Subcutaneous abdominal adipose tissue (tissue), 5 donors: ENCODE data around the gene LSMEM2.

ENCODE experiments used
- H3K27ac ChIP-seq: one replicate; pipeline ENCODE4 v1.7.0; 2013; ENCODE audit warnings: low read depth, mild to moderate bottlenecking, inconsistent platforms, low read length, moderate library complexity
- H3K27me3 ChIP-seq, 5 donors: one replicate each; pipeline ENCODE4 v1.7.0; 2013; ENCODE audit warnings: low read length in 5 of 5, inconsistent platforms in 1 of 5; ENCODE audit not compliant: control insufficient read depth in 5 of 5, insufficient read depth in 4 of 5
- H3K36me3 ChIP-seq, 5 donors: one replicate each; pipeline ENCODE4 v1.7.0; 2013; ENCODE audit warnings: low read length in 5 of 5; ENCODE audit not compliant: control insufficient read depth in 5 of 5, insufficient read depth in 5 of 5
- H3K4me1 ChIP-seq, 5 donors: one replicate each; pipeline ENCODE4 v1.7.0; 2013; ENCODE audit warnings: low read length in 5 of 5, mild to moderate bottlenecking in 3 of 5, moderate library complexity in 1 of 5; ENCODE audit not compliant: control insufficient read depth in 5 of 5, insufficient read depth in 5 of 5
- H3K4me3 ChIP-seq, 5 donors: one replicate each; pipeline ENCODE4 v1.7.0; 2013; ENCODE audit warnings: low read length in 5 of 5, low read depth in 1 of 5
- H3K9ac ChIP-seq, 5 donors: one replicate each; pipeline ENCODE4 v1.7.0; 2013; ENCODE audit warnings: low read length in 5 of 5, mild to moderate bottlenecking in 4 of 5, moderate library complexity in 3 of 5
- H3K9me3 ChIP-seq, 5 donors: one replicate each; pipeline ENCODE4 v1.7.0; 2013; ENCODE audit warnings: low read length in 5 of 5; ENCODE audit not compliant: control insufficient read depth in 5 of 5
- donor health status: healthy.
- donor health status: healthy.
- donor health status: healthy.
- donor health status: healthy.
- donor health status: healthy.

Gene LSMEM2

DNA sequence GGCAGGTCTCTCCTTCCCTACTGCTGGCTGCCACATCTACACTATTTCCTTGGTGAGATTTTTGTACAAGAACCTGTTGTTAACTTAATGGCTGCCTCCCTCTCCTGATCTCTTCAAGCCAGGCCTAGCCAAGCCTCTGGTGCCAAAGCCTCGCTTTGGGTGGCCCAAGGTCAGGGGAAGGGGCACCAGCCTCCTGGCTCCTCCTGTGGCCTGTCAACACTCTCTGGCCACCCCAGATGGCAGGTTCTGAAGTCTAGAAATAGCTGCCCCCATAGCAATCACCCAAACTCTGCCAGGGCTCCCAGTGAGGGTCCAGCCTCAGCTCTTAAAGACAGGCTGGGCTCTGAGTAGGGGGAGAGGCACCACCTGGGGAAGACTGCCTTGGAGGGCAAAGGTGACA lies 8.4 kb downstream of the LSMEM2 start:
- no peaks in the 10 kb centered on the region for H3K27me3 ChIP-seq
- H3K9ac ChIP-seq = no peak overlapping the region
- H3K36me3 ChIP-seq = peaks cover 0 to 42% (median 41%) of the 10 kb centered on the region in 5 donors
- peaks cover 2 to 16% (median 14%) of the 10 kb centered on the region in 5 donors for H3K4me1 ChIP-seq
- H3K9me3 ChIP-seq = no peaks in the 10 kb centered on the region
- H3K4me3 ChIP-seq = no peak overlapping the region
- H3K27ac ChIP-seq = no peak overlapping the region

DNA sequence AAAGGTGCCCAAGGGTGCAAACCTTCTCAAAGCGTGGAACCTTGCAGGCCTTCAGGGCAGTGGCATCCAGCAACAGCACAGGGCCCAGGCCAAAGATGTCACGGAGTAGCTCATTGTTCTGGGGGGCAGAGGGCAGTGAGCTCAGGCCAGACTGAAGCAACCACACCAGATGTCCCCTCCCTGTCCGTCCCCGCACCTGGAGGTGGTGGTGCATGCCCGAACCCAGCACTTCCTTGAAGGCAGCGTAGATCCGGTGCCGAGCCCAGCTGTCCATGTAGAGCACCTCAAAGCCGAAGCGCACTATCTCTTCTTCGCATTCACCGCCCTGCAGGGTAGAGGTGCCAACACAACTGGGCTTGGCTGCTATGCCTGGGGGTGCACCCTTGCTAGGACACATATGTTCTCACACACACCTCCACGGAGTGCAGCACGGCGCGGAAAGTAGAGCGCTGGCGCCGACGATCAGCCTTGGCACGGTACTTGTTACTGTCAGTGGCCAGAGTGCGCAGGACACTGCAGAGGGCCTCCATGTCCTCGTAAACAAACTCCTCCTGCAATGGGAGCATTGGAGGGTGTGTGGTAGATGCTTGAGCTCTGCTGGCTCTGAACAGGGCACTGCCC lies 9.6 kb downstream of the LSMEM2 start:
- peaks cover 0 to 42% (median 41%) of the 10 kb centered on the region in 5 donors for H3K36me3 ChIP-seq
- peaks cover 6 to 26% (median 25%) of the 10 kb centered on the region in 5 donors for H3K4me1 ChIP-seq
- no peak overlapping the region for H3K4me3 ChIP-seq
- H3K27ac ChIP-seq = no peak overlapping the region
- H3K27me3 ChIP-seq = no peaks in the 10 kb centered on the region
- H3K9me3 ChIP-seq = no peaks in the 10 kb centered on the region
- no peak overlapping the region for H3K9ac ChIP-seq

DNA sequence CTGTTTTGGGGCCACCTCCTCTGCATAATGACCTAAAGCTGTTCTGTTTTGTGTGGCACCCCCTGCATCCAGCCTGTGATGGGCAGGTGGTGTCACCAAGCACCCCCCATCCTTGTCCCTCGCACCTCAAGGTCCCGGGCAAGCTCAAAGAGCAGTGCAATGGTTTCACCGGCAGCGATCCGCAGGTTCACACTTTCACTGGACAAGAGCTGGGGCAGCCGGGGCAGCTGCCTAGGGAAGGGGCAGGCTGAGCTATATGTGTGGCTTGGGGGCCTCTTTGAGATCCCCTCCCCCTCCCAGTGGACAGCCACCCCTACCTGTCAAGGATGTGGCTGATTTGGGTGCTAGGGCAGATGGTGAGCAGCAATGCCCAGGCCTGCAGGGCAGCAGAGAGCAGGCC lies 10.2 kb downstream of the LSMEM2 start:
- no peaks in the 10 kb centered on the region for H3K27me3 ChIP-seq

DNA sequence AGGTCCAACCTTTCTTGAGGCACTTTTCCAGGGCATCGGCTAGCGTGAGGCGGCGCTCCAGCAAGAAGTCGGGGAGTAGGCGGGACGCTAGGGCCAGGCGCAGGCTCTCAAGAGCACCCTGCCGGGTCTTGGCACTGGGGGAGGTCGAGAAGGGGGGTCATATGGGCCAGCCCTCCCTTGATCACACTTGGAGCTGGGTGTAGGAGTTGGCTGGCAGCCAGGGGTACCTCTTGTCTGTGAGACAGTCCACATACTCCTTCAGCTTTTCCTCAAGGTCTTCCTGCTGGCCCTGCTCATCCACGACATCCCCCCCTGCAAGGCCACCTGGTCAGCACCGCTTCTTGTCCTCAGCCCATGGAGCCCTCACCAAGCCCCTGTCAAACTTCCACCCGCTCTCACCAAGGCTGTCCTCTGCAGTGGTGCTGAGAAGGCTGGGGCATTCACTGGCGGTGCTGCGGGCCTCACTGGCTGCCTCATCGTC lies 11.3 kb downstream of the LSMEM2 start:
- Histone ChIP-seq H3K9ac (no peak overlapping the region), H3K27ac (no peak overlapping the region), H3K4me1 (peaks cover 6 to 31% (median 26%) of the 10 kb centered on the region in 5 donors), H3K4me3 (no peak overlapping the region), H3K36me3 (peaks cover 0 to 42% (median 41%) of the 10 kb centered on the region in 5 donors), H3K9me3 (no peaks in the 10 kb centered on the region), H3K27me3 (no peaks in the 10 kb centered on the region)

More for the DNA sequence above, 10.2 kb downstream of the LSMEM2 start:
- Histone ChIP-seq H3K9me3 (no peaks in the 10 kb centered on the region), H3K27ac (no peak overlapping the region), H3K36me3 (peaks cover 0 to 42% (median 41%) of the 10 kb centered on the region in 5 donors), H3K4me1 (peaks cover 6 to 31% (median 26%) of the 10 kb centered on the region in 5 donors), H3K9ac (no peak overlapping the region), H3K4me3 (no peak overlapping the region)

DNA sequence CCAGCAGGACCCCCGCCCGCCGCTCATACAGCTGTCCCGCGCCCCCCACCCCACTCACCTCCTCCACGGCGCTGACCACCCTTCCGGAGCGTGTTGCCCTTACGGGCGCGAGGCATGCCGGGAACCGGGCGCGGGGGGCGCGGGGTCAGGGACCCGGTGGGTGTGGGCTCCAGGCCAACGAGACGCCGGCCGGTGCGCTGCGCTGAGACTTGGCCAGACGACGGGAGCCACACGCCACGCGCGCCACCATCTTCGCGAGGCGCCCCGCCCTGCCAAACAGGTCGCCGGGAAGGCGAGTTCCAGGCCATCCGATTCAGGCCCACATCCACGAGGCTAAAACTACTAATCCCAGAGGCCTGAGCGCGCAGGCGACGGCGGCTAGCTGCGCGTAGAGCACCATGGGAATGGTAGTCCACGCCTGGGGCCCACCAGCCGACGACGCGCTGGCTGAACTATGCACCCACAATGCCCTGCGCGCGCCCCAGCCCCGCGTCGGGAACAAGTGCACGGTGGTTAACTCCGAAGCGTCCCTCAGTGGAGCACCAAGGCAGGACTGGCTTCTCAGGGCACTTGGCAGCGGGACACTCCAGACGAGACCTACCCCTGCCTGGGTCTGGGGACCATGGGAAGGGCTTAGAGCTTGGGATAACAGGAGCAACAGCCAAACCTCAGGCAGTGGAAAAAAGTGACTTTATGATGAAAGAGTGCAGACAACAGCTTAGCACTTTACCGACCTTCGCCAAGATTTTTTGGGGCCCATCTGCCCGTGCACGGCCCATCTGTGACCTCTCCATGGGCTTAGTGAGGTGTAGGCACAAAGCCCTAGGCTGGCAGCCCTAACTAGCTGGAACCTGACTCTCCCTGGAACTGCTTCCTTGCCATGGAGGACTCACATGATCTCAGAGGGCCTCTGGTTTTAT lies 13.5 kb downstream of the LSMEM2 start, which contains the start of gene IFRD2:
Gene IFRD2 (minus strand): TSS at position 271 of the 920 bp plus-strand sequence. CDS start 155 bp downstream, at position 116.
- H3K4me3 ChIP-seq = peak within 1 kb of the TSS; percentile 80 to 91 (median 83)
- H3K9ac ChIP-seq = peak within 1 kb of the TSS; percentile 75 to 93 (median 81)
- no peaks in the 10 kb centered on the region for H3K27me3 ChIP-seq
- H3K4me1 ChIP-seq = peaks cover 6 to 31% (median 26%) of the 10 kb centered on the region in 5 donors
- H3K9me3 ChIP-seq = no peaks in the 10 kb centered on the region
- peaks cover 0 to 38% (median 35%) of the 10 kb centered on the region in 5 donors for H3K36me3 ChIP-seq
- peak within 1 kb of the TSS; percentile 91 for H3K27ac ChIP-seq

DNA sequence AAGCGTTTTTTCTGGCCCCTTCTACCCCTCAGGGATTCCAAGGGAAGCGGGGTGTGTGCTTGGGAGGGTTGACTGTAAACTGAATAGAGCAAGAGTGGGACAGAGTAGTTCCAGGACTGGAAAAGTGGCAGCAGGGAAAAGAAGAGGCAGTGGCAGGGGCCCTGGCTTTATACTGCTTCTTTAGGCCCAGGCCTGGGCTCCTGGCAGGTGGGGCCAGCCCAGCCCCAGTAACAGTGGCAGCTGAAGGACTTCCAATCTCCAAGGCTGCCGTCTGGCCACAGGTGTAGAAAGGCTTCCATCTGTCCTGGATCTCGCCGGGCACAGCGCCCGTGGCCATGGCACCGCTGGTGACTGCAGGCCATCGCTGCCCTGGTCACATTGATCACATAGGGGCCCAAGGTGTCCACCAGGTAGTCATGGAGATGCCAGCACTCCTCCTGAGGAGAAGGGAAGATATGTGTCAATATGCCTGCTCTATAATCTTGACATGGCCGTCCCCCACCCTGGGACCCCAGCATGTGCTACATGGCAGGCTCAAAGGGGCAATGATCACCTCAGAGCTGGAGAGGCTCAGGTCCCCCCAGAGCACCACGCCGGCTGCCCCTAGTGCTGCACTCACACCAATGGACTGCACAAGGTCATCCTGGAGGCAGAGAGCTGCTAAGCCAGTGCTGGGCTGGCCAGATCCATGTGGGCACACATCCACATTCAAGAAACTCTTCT lies 14.4 kb downstream of the LSMEM2 start:
- peak overlapping the region; percentile 73 to 93 (median 78) for H3K9ac ChIP-seq
- H3K27ac ChIP-seq = peak overlapping the region; percentile 91
- no peaks in the 10 kb centered on the region for H3K9me3 ChIP-seq
- H3K4me3 ChIP-seq = peak overlapping the region; percentile 59 to 83 (median 80)
- H3K4me1 ChIP-seq = peaks cover 6 to 35% (median 30%) of the 10 kb centered on the region in 5 donors
- H3K36me3 ChIP-seq = peaks cover 0 to 30% (median 27%) of the 10 kb centered on the region in 5 donors
- no peaks in the 10 kb centered on the region for H3K27me3 ChIP-seq

DNA sequence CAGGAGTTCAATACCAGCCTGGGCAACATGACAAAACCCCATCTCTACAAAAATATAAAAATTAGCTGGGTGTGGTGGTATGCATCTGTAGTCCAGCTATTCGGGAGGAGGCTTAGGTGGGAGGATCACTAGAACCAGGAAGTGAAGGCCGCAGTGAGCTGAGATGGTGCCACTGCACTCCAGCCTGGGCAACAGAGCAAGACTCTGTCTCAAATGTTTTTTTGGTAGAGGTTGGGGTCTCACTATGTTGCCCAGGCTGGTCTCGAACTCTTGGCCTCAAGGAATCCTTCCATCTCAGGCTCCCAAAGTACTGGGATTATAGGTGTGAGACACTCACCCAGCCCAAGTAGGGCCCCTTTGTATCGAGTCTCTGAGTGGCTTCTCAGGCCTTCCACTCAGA lies 15.2 kb downstream of the LSMEM2 start:
- Histone ChIP-seq H3K4me3 (no peak overlapping the region), H3K9me3 (no peaks in the 10 kb centered on the region), H3K4me1 (peaks cover 6 to 43% (median 39%) of the 10 kb centered on the region in 5 donors), H3K9ac (no peak overlapping the region), H3K36me3 (peaks cover 0 to 22% (median 18%) of the 10 kb centered on the region in 5 donors), H3K27me3 (no peaks in the 10 kb centered on the region), H3K27ac (no peak overlapping the region)

DNA sequence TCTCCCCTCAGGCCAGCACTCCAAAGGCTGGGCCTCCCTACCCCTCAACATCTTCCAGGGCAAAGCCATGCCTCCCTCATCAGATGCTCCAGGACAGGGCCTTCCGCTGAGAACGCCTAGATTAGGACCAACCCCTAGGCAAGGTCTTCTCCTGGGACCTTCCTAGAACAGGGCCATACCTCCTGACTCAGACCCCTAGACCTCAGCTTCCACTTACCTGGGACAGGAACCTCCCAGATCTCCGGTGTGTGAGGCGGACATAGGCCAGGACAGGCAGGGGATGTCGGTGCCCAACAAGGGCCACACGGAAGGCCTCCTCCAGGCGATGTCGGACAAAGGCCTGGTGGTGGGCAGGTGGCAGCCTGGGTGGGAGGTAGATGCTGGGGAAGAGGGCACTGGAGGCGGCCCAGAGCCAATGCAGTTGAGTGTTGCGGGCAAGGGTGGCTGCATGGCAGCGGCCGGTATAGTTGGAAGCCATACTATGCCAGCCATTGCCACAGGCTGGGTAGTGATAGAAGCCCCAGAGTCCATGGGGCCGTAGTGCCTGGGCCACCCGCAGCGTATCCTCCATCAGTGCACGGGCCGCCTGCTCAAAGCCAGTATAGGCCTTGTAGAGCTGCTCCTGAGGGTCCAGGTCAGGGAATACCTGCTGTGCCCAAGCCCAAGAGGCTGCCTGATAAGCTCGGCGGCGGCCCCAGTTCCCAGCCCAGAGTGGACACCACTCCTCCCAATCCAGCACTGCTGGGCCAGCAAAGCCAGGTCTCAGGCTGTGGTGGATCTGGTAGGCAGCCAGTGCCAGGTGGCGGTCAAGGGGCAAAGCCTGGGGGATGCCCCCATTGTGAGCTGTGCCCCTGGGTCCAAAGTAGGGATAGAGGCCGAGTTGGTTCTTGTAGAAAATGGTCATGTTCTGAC lies 15.9 kb downstream of the LSMEM2 start:
- Histone ChIP-seq H3K4me1 (peaks cover 9 to 46% (median 40%) of the 10 kb centered on the region in 5 donors), H3K4me3 (no peak overlapping the region), H3K9me3 (no peaks in the 10 kb centered on the region), H3K9ac (no peak overlapping the region), H3K36me3 (peaks cover 0 to 15% (median 12%) of the 10 kb centered on the region in 5 donors), H3K27ac (no peak overlapping the region), H3K27me3 (no peaks in the 10 kb centered on the region)
